T-cell (primary cell): ENCODE measurements around the gene LHFPL3. TPM values are rescaled to one million over a fixed set of nuclear protein-coding genes. Genes with fewer than 3 reads are reported as not detected.

Source experiments
- ATAC-seq, 4 experiments: fragments of 200-7000 bp in 3 of 4; fragments of 150-1000 bp in 1 of 4; cut with Tn5 transposase; replicated peaks in 1 of 4; 1 replicate in 3 of 4; 2 replicates in 1 of 4; pipeline ENCODE4 v1.10.0; 2021; ENCODE audit warnings: moderate library complexity in 3 of 4, mild to moderate bottlenecking in 2 of 4, moderate number of reproducible peaks in 1 of 4
- CTCF ChIA-PET, 2 donors: fragments of 300-600 bp; sonication (Branson Sonifier 250); formaldehyde crosslinking; loops; one replicate each; lab custom pipeline; 2022; ENCODE audit warnings: antibody characterized with exemption in 2 of 2; lab: Charles Lee
- POLR2A ChIA-PET, 2 donors: fragments of 300-600 bp; sonication (Branson Sonifier 250); formaldehyde crosslinking; loops; one replicate each; lab custom pipeline; 2022; ENCODE audit warnings: antibody characterized with exemption in 2 of 2; lab: Charles Lee
- DNase-seq, 35 experiments: peaks; one replicate each; pipeline versions ENCODE4 v3.0.0 to v3.0.0-alpha.2; 2013 to 2023
- H3K27ac ChIP-seq: one replicate; pipeline ENCODE4 v1.5.1; 2013; ENCODE audit warnings: low read length
- H3K27me3 ChIP-seq, 2 experiments: replicated peaks in 1 of 2; 1 replicate in 1 of 2; 2 replicates in 1 of 2; pipeline versions ENCODE4 v1.6.1 to v1.7.0; 2013; ENCODE audit warnings: low read length in 1 of 2, mixed read lengths in 1 of 2; ENCODE audit not compliant: control insufficient read depth in 2 of 2, insufficient read depth in 2 of 2; ENCODE audit errors: extremely low read depth in 1 of 2
- H3K36me3 ChIP-seq, 2 donors: 1 replicate in 1 of 2; 2 replicates in 1 of 2; pipeline versions ENCODE4 v1.6.1 to v1.7.0; 2013; ENCODE audit warnings: low read length in 1 of 2; ENCODE audit not compliant: control insufficient read depth in 2 of 2, insufficient read depth in 1 of 2; ENCODE audit errors: extremely low read depth in 1 of 2
- H3K4me1 ChIP-seq, 2 experiments: 1 replicate in 1 of 2; 2 replicates in 1 of 2; pipeline versions ENCODE4 v1.6.1 to v1.7.0; 2013; ENCODE audit warnings: low read length in 2 of 2, mixed read lengths in 1 of 2; ENCODE audit not compliant: insufficient read depth in 2 of 2, control insufficient read depth in 1 of 2; ENCODE audit errors: extremely low read depth in 1 of 2
- H3K4me3 ChIP-seq, 2 donors: 1 replicate in 1 of 2; 2 replicates in 1 of 2; pipeline versions ENCODE4 v1.5.1 to v1.7.0; 2013; ENCODE audit warnings: mild to moderate bottlenecking in 2 of 2, low read length in 1 of 2, moderate library complexity in 1 of 2; ENCODE audit not compliant: control insufficient read depth in 1 of 2; ENCODE audit errors: extremely low read depth in 1 of 2
- H3K9me3 ChIP-seq: 2 replicates; pipeline ENCODE4 v1.7.0; 2013
- H3K27ac Mint-ChIP-seq, 2 donors: one replicate each; pipeline ENCODE4 v1.8.0; 2020 to 2021; ENCODE audit warnings: mild to moderate bottlenecking in 2 of 2, mixed read lengths in 2 of 2
- H3K27me3 Mint-ChIP-seq, 2 donors: one replicate each; pipeline ENCODE4 v1.8.0; 2021 to 2022; ENCODE audit warnings: mixed read lengths in 2 of 2
- H3K36me3 Mint-ChIP-seq: one replicate; pipeline ENCODE4 v1.8.0; 2021; ENCODE audit warnings: mixed read lengths
- H3K4me1 Mint-ChIP-seq, 3 donors: one replicate each; pipeline ENCODE4 v1.8.0; 2020 to 2022; ENCODE audit warnings: mixed read lengths in 3 of 3, mild to moderate bottlenecking in 1 of 3
- H3K4me3 Mint-ChIP-seq, 3 donors: one replicate each; pipeline ENCODE4 v1.8.0; 2020 to 2022; ENCODE audit warnings: mild to moderate bottlenecking in 3 of 3, mixed read lengths in 3 of 3, moderate library complexity in 3 of 3
- H3K9me3 Mint-ChIP-seq, 3 donors: one replicate each; pipeline ENCODE4 v1.8.0; 2020 to 2022; ENCODE audit warnings: mixed read lengths in 3 of 3
- WGBS: methylation state at CpG from one replicate; pipeline ENCODE4 v1.1.5; 2013; ENCODE audit warnings: missing lambda C conversion rate; ENCODE audit not compliant: insufficient coverage; 5-methylcytosine and 5-hydroxymethylcytosine counted together
- total RNA-seq, 35 experiments: library from RNA in 6 of 35; stranded (reverse) in 6 of 35; fragments of 120-200 nt in 1 of 35; gene quantifications; one replicate each; pipeline versions ENCODE4 v1.2.1 to v1.2.4 and lab custom pipeline; 2013 to 2026

Gene LHFPL3
- total RNA-seq, 5 donors from 2014 or later (not counting 1 experiment from before 2014, with no cell fraction given), result not detected

DNA sequence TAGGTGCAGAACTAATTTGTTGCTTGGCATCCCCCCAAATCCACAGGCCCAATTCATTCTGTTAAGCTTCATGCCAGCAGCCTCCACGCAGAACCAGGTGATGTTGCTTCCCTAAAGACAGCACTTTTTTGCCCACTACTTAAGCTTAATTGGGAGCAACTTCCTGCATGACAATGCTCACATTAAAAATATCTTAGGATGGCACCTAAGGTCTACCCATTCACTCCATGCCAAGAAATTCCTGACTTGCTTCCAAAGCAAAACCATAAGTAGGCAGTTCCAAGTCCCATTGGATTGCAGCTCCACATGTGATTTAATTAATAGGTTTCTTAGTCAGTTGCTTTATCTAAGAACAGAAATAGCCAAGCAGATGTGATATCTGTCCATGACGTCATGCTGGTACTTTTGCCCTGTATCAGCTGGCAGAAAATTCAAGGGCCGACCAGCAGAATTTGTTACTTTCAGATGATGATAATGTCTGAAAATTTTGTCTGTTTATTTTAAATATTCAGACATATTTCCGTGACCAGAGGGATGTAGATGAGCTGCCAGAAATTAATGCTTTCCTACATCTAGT is 325.5 kb downstream of the LHFPL3 start:
- Histone ChIP-seq H3K36me3 (no peaks in the 10 kb centered on the region), H3K4me1 (no peaks in the 10 kb centered on the region), H3K27me3 (no peaks in the 10 kb centered on the region), H3K9me3 (no peaks in the 10 kb centered on the region), H3K4me3 (no peak overlapping the region), H3K27ac (no peak overlapping the region)
- Mint-ChIP-seq H3K4me1 (no peaks in the 10 kb centered on the region), H3K9me3 (no peaks in the 10 kb centered on the region), H3K36me3 (no peaks in the 10 kb centered on the region), H3K27ac (no peak overlapping the region), H3K4me3 (no peak overlapping the region), H3K27me3 (peaks cover 2 to 15% of the 10 kb centered on the region in 2 donors)
- ChIA-PET POLR2A (no interaction called here), CTCF (no interaction called here)
- DNase-seq (no peak), ATAC-seq (no peak)
- 68% methylated on average over 2 of the region's 4 CpGs for WGBS

DNA sequence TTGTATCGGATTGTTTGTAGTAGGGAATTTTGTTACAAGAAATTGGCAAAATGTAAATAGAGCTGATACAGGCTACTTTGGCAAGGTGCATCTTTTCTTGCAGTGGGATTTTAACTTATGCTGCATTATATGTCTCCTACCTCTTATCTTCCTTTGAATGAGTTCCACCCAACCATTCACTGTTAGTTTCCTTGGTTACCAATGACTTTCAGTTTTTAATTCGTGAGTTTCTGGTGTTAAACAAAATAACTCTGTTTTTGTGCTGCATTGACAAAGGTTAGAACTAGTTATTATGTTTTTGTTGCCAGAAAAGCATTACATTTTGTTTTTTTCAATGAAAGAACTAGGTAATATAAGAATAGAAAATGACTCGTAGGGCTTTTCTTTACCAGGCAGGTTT is 327.2 kb downstream of the LHFPL3 start:
- no peaks in the 10 kb centered on the region for H3K4me1 Mint-ChIP-seq

DNA sequence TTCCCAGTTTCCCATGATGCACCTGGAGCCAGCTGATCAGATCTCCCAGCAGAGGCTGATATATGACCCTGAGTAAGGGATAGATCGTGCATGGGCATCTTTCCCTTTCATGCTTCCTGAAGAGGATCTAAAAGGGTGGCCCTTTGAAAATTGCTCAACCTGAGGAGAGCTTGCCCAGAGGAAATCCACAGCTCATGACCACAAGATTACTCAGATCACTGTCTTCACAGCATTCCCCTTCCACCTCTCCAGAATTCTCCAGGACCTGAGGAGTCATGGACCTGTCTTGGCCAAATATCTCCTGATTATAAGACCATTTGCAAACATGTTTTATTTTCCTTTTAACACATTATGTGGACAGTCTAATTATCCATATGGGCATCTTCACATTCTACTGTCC is 328.1 kb downstream of the LHFPL3 start:
- H3K4me3 ChIP-seq, result no peak overlapping the region
- ChIA-PET CTCF (no interaction called here), POLR2A (no interaction called here)
- no peaks in the 10 kb centered on the region for H3K9me3 ChIP-seq
- no peaks in the 10 kb centered on the region for H3K36me3 Mint-ChIP-seq
- ATAC-seq (no peak), DNase-seq (no peak)
- H3K36me3 ChIP-seq, result no peaks in the 10 kb centered on the region
- no peaks in the 10 kb centered on the region for H3K4me1 Mint-ChIP-seq
- H3K27ac ChIP-seq, result no peak overlapping the region
- H3K9me3 Mint-ChIP-seq, result no peaks in the 10 kb centered on the region
- H3K27me3 Mint-ChIP-seq, result peaks cover 0 to 6% of the 10 kb centered on the region in 2 donors
- H3K27me3 ChIP-seq, result no peaks in the 10 kb centered on the region
- H3K4me1 ChIP-seq, result no peaks in the 10 kb centered on the region
- H3K4me3 Mint-ChIP-seq, result no peak overlapping the region
- WGBS, result 80% methylated on average over 1 of the region's 1 CpG
- no peak overlapping the region for H3K27ac Mint-ChIP-seq

More for the DNA sequence above, 327.2 kb downstream of the LHFPL3 start:
- Histone ChIP-seq H3K4me3 (no peak overlapping the region), H3K36me3 (no peaks in the 10 kb centered on the region), H3K4me1 (no peaks in the 10 kb centered on the region), H3K27ac (no peak overlapping the region), H3K27me3 (no peaks in the 10 kb centered on the region), H3K9me3 (no peaks in the 10 kb centered on the region)
- no peak for ATAC-seq
- peaks cover 0 to 6% of the 10 kb centered on the region in 2 donors for H3K27me3 Mint-ChIP-seq
- ChIA-PET POLR2A (no interaction called here), CTCF (no interaction called here)
- H3K36me3 Mint-ChIP-seq, result no peaks in the 10 kb centered on the region
- no peak for DNase-seq
- no peak overlapping the region for H3K27ac Mint-ChIP-seq
- no peaks in the 10 kb centered on the region for H3K9me3 Mint-ChIP-seq
- WGBS, result no CpG with 5 or more reads among the region's 3 CpGs
- no peak overlapping the region for H3K4me3 Mint-ChIP-seq

DNA sequence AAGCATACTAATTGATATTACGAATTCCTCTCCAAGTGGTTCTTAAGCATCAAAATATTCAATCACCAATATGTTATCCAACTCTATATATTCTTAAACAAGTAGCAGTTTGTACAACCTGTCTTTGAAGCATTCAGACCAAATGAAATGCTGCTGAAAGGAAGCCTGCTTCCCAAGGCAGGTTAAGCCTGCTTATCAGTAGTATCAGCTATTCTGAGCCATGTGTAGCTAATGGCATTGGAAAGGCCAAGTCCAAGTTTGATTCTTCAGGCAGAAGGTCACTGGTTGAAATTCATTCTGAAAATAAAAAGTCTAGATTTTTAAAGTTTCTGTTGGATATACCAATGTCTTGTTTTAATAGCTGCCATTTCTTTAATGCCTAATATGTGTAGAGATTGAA is 328.7 kb downstream of the LHFPL3 start:
- no peaks in the 10 kb centered on the region for H3K4me1 Mint-ChIP-seq
- no peaks in the 10 kb centered on the region for H3K4me1 ChIP-seq
- H3K4me3 Mint-ChIP-seq, result no peak overlapping the region
- H3K27me3 Mint-ChIP-seq, result peaks cover 0 to 3% of the 10 kb centered on the region in 2 donors
- H3K27ac Mint-ChIP-seq, result no peak overlapping the region
- H3K36me3 Mint-ChIP-seq, result no peaks in the 10 kb centered on the region
- H3K27me3 ChIP-seq, result no peaks in the 10 kb centered on the region
- no peaks in the 10 kb centered on the region for H3K9me3 ChIP-seq
- H3K36me3 ChIP-seq, result no peaks in the 10 kb centered on the region
- DNase-seq, result no peak
- CTCF ChIA-PET, result interaction anchor here in 1 of 2 donors (0.7 to 0.9 kb wide), 2 partner anchors 11 to 13 kb away, joined by 3 to 8 read pairs; no protein-coding TSS in a partner anchor
- POLR2A ChIA-PET, result no interaction called here
- H3K4me3 ChIP-seq, result no peak overlapping the region
- 83% methylated on average over 1 of the region's 1 CpG for WGBS
- no peaks in the 10 kb centered on the region for H3K9me3 Mint-ChIP-seq
- no peak for ATAC-seq
- H3K27ac ChIP-seq, result no peak overlapping the region

DNA sequence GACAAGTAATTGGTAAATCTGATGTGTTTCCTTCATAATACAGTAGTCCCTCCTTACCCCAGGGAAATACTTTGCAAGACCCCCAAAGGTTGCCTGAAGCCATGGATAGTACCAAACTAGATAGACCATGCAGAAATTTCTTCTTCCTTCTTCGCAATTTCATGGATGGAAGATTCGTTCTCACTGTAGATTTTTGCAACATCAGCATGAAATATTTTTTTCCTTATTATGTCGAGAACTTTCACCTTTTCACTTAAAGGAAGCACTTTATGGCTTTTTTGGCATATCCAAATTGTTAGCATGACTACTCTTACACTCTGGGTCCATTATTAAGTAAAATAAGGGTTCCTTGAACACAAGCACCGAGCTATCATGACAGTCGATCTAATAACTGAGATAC is 333.2 kb downstream of the LHFPL3 start:
- Mint-ChIP-seq H3K27me3 (peaks cover 0 to 3% of the 10 kb centered on the region in 2 donors), H3K36me3 (no peaks in the 10 kb centered on the region), H3K9me3 (no peaks in the 10 kb centered on the region), H3K4me3 (no peak overlapping the region), H3K4me1 (no peaks in the 10 kb centered on the region), H3K27ac (no peak overlapping the region)
- H3K27me3 ChIP-seq, result no peaks in the 10 kb centered on the region
- no peaks in the 10 kb centered on the region for H3K9me3 ChIP-seq
- CTCF ChIA-PET, result no interaction called here
- no peaks in the 10 kb centered on the region for H3K4me1 ChIP-seq
- no peak for ATAC-seq
- POLR2A ChIA-PET, result no interaction called here
- no peaks in the 10 kb centered on the region for H3K36me3 ChIP-seq
- H3K27ac ChIP-seq, result no peak overlapping the region
- 100% methylated on average over 1 of the region's 5 CpGs for WGBS
- DNase-seq, result no peak
- H3K4me3 ChIP-seq, result no peak overlapping the region

DNA sequence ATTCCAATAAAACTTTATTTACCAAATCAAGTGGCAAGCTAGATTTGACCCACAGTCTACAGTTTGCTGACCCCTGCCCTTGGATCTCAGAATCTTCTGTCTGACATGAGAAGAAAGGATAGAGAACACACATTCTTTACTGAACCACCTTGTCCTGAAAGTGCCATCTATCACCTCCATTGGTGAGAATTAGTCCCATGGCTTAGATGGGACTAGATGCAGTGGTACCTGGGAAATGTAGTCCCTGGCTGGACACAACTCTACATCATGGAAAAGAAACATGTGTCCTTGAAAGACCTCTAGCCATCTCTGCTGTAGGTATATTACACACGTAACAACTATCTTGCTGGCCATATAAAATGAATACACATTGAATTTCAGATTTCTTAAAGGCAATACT is 336.2 kb downstream of the LHFPL3 start:
- WGBS, result no CpG with 5 or more reads among the region's 1 CpG

DNA sequence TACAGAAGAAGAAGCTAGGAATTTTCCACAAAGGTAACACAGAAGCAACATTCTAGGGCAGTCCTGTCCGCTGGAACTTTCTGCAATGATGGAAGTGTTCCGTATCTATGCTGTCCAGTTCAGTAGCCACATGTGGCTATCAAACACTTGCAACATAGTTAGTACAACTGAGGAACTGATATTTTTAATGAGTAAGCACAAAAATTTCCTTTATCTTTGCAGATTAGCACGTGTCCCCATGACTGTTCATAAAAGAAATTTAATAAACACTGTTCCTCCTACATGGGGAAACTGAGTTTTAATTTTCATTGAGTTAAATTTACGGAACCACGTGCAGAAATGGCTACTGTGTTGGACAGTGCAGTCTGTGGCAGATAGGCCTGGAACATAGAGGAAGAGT is 349.2 kb downstream of the LHFPL3 start:
- no peak for DNase-seq
- Histone ChIP-seq H3K4me1 (no peaks in the 10 kb centered on the region), H3K27me3 (no peaks in the 10 kb centered on the region), H3K9me3 (no peaks in the 10 kb centered on the region), H3K27ac (no peak overlapping the region), H3K4me3 (no peak overlapping the region), H3K36me3 (no peaks in the 10 kb centered on the region)
- Mint-ChIP-seq H3K4me3 (no peak overlapping the region), H3K9me3 (no peaks in the 10 kb centered on the region), H3K27ac (no peak overlapping the region), H3K27me3 (peaks cover 14 to 19% of the 10 kb centered on the region in 2 donors), H3K36me3 (no peaks in the 10 kb centered on the region), H3K4me1 (no peaks in the 10 kb centered on the region)
- ATAC-seq, result no peak
- CTCF ChIA-PET, result no interaction called here
- WGBS, result no CpG with 5 or more reads among the region's 5 CpGs
- POLR2A ChIA-PET, result no interaction called here

More for the DNA sequence above, 336.2 kb downstream of the LHFPL3 start:
- no peaks in the 10 kb centered on the region for H3K36me3 Mint-ChIP-seq
- no peaks in the 10 kb centered on the region for H3K27me3 Mint-ChIP-seq
- Histone ChIP-seq H3K4me3 (no peak overlapping the region), H3K36me3 (no peaks in the 10 kb centered on the region), H3K27me3 (no peaks in the 10 kb centered on the region), H3K27ac (no peak overlapping the region), H3K4me1 (no peaks in the 10 kb centered on the region), H3K9me3 (no peaks in the 10 kb centered on the region)
- no peak overlapping the region for H3K4me3 Mint-ChIP-seq
- DNase-seq (no peak), ATAC-seq (no peak)
- H3K27ac Mint-ChIP-seq, result no peak overlapping the region
- ChIA-PET POLR2A (no interaction called here), CTCF (no interaction called here)
- no peaks in the 10 kb centered on the region for H3K4me1 Mint-ChIP-seq
- H3K9me3 Mint-ChIP-seq, result no peaks in the 10 kb centered on the region
